Tibial nerve (tissue), 4 donors: ENCODE measurements around the gene ARID3A. TPM values are rescaled to one million over a fixed set of nuclear protein-coding genes. Genes with fewer than 3 reads are reported as not detected.

Source experiments
- DNase-seq, 2 donors: peaks; one replicate each; pipeline ENCODE4 v3.0.0-alpha.2; 2019; ENCODE audit warnings: low spot score in 2 of 2
- H3K27ac ChIP-seq, 4 donors: fragments of 200-600 bp; sonication (generic) in 3 of 4; one replicate each; pipeline ENCODE4 v1.5.1; 2017 to 2019; ENCODE audit warnings: mild to moderate bottlenecking in 1 of 4
- H3K27me3 ChIP-seq, 2 donors: fragments of 200-600 bp; sonication (generic) in 1 of 2; one replicate each; pipeline versions ENCODE4 v1.5.1 to v1.6.0; 2017 to 2019
- H3K36me3 ChIP-seq, 3 donors: fragments of 200-600 bp; sonication (generic); one replicate each; pipeline ENCODE4 v1.5.1; 2018 to 2019
- H3K4me1 ChIP-seq, 4 donors: fragments of 200-600 bp; sonication (generic) in 3 of 4; one replicate each; pipeline ENCODE4 v1.5.1; 2017 to 2019
- H3K4me3 ChIP-seq, 4 donors: fragments of 200-600 bp; sonication (generic) in 3 of 4; one replicate each; pipeline ENCODE4 v1.5.1; 2017 to 2019; ENCODE audit warnings: mild to moderate bottlenecking in 1 of 4, moderate library complexity in 1 of 4
- H3K9me3 ChIP-seq, 4 donors: fragments of 200-600 bp; sonication (generic) in 3 of 4; one replicate each; pipeline ENCODE4 v1.5.1; 2017 to 2019
- EP300 ChIP-seq, 2 donors: sonication (generic); formaldehyde crosslinking; IDR thresholded peaks; one replicate each; pipeline ENCODE4 v1.6.1; 2017; ENCODE audit warnings: antibody characterized with exemption in 2 of 2, mild to moderate bottlenecking in 1 of 2
- POLR2A ChIP-seq, 2 donors: fragments of 450-650 bp; IDR thresholded peaks; one replicate each; pipeline ENCODE4 v1.6.1; 2017; ENCODE audit warnings: antibody characterized with exemption in 2 of 2, mild to moderate bottlenecking in 2 of 2, moderate library complexity in 2 of 2
- WGBS, 2 donors: methylation state at CpG; one replicate each; pipeline ENCODE4 v1.1.5; 2018; 5-methylcytosine and 5-hydroxymethylcytosine counted together
- total RNA-seq, 4 donors: library from RNA; depleted of rRNA; stranded (reverse); fragments of >200 nt; gene quantifications; one replicate each; pipeline ENCODE4 v1.1.0, GENCODE V29; 2016
- TF ChIP-seq, protein P1 (sequence below), 5 experiments: fragments of 200-600 bp in 3 of 5; fragments of 450-650 bp in 2 of 5; sonication (generic) in 3 of 5; IDR thresholded peaks; one replicate each; pipeline ENCODE4 v1.5.1; 2016 to 2019; ENCODE audit warnings: antibody characterized with exemption in 5 of 5, mild to moderate bottlenecking in 3 of 5, moderate library complexity in 2 of 5

The ARID3A gene
- total RNA-seq, 4 donors from 2014 or later: 8.1 to 15.3 (median 12.5) TPM

- Histone ChIP-seq H3K36me3 (peaks cover 0 to 68% (median 0%) of the 10 kb centered on the region in 3 donors), H3K9me3 (no peaks in the 10 kb centered on the region), H3K4me3 (no peak overlapping the region), H3K27ac (no peak overlapping the region), H3K27me3 (no peaks in the 10 kb centered on the region), H3K4me1 (peaks cover 0 to 26% (median 17%) of the 10 kb centered on the region in 4 donors)
- WGBS, 2 donors: 84 to 86% methylated on average over 8 to 14 of the region's 14 CpGs
- no peak for DNase-seq
- TF ChIP-seq, protein P1, sequence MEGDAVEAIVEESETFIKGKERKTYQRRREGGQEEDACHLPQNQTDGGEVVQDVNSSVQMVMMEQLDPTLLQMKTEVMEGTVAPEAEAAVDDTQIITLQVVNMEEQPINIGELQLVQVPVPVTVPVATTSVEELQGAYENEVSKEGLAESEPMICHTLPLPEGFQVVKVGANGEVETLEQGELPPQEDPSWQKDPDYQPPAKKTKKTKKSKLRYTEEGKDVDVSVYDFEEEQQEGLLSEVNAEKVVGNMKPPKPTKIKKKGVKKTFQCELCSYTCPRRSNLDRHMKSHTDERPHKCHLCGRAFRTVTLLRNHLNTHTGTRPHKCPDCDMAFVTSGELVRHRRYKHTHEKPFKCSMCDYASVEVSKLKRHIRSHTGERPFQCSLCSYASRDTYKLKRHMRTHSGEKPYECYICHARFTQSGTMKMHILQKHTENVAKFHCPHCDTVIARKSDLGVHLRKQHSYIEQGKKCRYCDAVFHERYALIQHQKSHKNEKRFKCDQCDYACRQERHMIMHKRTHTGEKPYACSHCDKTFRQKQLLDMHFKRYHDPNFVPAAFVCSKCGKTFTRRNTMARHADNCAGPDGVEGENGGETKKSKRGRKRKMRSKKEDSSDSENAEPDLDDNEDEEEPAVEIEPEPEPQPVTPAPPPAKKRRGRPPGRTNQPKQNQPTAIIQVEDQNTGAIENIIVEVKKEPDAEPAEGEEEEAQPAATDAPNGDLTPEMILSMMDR (IDR thresholded peaks at IDR 0.05): no peak
- TF ChIP-seq POLR2A (IDR thresholded peaks at IDR 0.05) (no peak), EP300 (IDR thresholded peaks at IDR 0.05) (no peak)
Observed at GRCh38 chr19:988081-988480, 62.2 kb downstream of the ARID3A start.

- no peak overlapping the region for H3K27ac ChIP-seq
- no peak for DNase-seq
- H3K9me3 ChIP-seq: no peaks in the 10 kb centered on the region
- no peaks in the 10 kb centered on the region for H3K27me3 ChIP-seq
- 87% methylated on average over 13 to 14 of the region's 15 CpGs for WGBS, 2 donors
- peaks cover 0 to 72% (median 0%) of the 10 kb centered on the region in 3 donors for H3K36me3 ChIP-seq
- H3K4me3 ChIP-seq: no peak overlapping the region
- TF ChIP-seq, protein P1 (IDR thresholded peaks at IDR 0.05): no peak
- TF ChIP-seq EP300 (IDR thresholded peaks at IDR 0.05) (no peak), POLR2A (IDR thresholded peaks at IDR 0.05) (no peak)
- H3K4me1 ChIP-seq: peaks cover 0 to 21% (median 13%) of the 10 kb centered on the region in 4 donors
Observed at GRCh38 chr19:988510-988909, 62.7 kb downstream of the ARID3A start.

DNA sequence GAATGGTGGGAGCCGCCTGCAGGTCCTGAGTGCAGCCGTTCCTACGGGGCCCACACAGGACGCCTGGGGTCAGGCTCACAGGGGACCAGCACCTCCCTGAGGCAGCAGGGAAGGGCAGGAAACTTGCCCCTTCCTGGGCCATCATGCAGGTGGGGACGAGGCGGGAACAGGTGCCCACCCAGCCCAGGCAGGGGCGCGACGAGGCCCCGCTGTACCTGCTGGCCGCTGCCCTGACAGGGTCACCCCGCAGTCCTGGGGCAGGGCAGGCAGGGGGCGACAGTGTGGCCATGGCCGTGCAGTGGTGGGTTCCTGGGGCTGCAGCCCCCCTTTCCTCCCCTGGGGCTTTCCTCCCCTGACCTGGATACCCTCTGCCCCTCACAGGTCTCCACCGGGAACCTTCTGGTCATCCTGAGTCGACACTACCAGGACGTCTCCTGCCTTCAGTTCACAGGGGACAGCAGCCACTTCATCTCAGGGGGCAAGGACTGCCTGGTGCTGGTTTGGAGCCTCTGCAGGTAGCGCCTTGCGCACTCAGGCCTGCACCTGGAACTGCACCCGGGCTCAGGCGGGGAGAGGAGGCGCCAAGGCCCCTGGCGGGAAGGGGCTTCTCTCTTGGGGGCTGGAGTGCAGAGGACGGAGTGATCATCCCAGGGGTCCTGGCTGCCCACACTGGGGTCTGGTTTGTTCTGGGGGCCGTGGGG lies 63.7 kb downstream of the ARID3A start:
- Histone ChIP-seq H3K27me3 (no peaks in the 10 kb centered on the region), H3K36me3 (peaks cover 0 to 82% (median 0%) of the 10 kb centered on the region in 3 donors), H3K4me3 (no peak overlapping the region), H3K27ac (no peak overlapping the region), H3K4me1 (peaks cover 0 to 15% (median 8%) of the 10 kb centered on the region in 4 donors), H3K9me3 (no peaks in the 10 kb centered on the region)
- no peak for DNase-seq
- TF ChIP-seq POLR2A (IDR thresholded peaks at IDR 0.05): no peak
- no peak for TF ChIP-seq EP300 (IDR thresholded peaks at IDR 0.05)
- TF ChIP-seq, protein P1 (IDR thresholded peaks at IDR 0.05): no peak
- 87 to 92% methylated on average over 18 to 23 of the region's 25 CpGs for WGBS, 2 donors

- Histone ChIP-seq H3K4me3 (no peak overlapping the region), H3K36me3 (peaks cover 0 to 89% (median 0%) of the 10 kb centered on the region in 3 donors)
Observed at GRCh38 chr19:990119-990571, 64.3 kb downstream of the ARID3A start.

DNA sequence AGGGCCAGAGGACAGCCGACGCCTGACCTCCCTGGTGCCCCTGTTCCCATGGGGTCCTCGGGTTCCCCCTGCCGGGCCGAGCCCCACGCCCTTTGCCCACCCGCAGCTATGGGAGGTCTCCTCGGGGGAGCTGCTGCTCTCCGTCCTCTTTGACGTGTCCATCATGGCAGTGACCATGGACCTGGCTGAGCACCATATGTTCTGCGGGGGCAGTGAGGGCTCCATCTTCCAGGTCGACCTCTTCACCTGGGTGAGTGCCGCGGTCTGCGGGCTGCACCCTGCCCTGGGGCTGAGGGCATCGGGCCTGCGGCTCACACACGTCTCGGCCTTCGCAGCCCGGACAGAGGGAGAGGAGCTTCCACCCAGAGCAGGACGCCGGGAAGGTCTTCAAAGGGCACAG lies 64.9 kb downstream of the ARID3A start:
- Histone ChIP-seq H3K4me3 (no peak overlapping the region), H3K27ac (no peak overlapping the region), H3K36me3 (peaks cover 0 to 86% (median 0%) of the 10 kb centered on the region in 3 donors), H3K9me3 (no peaks in the 10 kb centered on the region), H3K4me1 (peaks cover 0 to 5% (median under 1%) of the 10 kb centered on the region in 4 donors), H3K27me3 (peaks cover 0 to 9% of the 10 kb centered on the region in 2 donors)
- WGBS, 2 donors: 93 to 94% methylated on average over 12 to 23 of the region's 23 CpGs
- TF ChIP-seq, protein P1 (IDR thresholded peaks at IDR 0.05): no peak
- no peak for TF ChIP-seq POLR2A (IDR thresholded peaks at IDR 0.05)
- no peak for TF ChIP-seq EP300 (IDR thresholded peaks at IDR 0.05)
- no peak for DNase-seq

More at GRCh38 chr19:990119-990571, 64.3 kb downstream of the ARID3A start:
- Histone ChIP-seq H3K27ac (no peak overlapping the region), H3K27me3 (peaks cover 0 to 3% of the 10 kb centered on the region in 2 donors), H3K9me3 (no peaks in the 10 kb centered on the region), H3K4me1 (peaks cover 0 to 9% (median 2%) of the 10 kb centered on the region in 4 donors)
- TF ChIP-seq EP300 (IDR thresholded peaks at IDR 0.05): no peak
- no peak for TF ChIP-seq POLR2A (IDR thresholded peaks at IDR 0.05)
- TF ChIP-seq, protein P1 (IDR thresholded peaks at IDR 0.05): no peak
- 78 to 80% methylated on average over 10 to 12 of the region's 27 CpGs for WGBS, 2 donors
- DNase-seq: no peak
